Measurements from ENCODE around the gene C12orf42.

C12orf42 gene

GRCh38 chr12:103505371-103506236, 9.8 kb upstream of the C12orf42 start:
- Mint-ChIP-seq H3K9me3 (no peaks in the 10 kb centered on the region), H3K27me3 (peaks cover 10% of the 10 kb centered on the region), H3K4me3 (peak overlapping the region; percentile 43), H3K36me3 (ENCODE audit: low read depth) (no peaks in the 10 kb centered on the region), H3K27ac (peak overlapping the region; percentile 76), H3K4me1 (ENCODE audit: low read depth) (peaks cover 39% of the 10 kb centered on the region)

DNA sequence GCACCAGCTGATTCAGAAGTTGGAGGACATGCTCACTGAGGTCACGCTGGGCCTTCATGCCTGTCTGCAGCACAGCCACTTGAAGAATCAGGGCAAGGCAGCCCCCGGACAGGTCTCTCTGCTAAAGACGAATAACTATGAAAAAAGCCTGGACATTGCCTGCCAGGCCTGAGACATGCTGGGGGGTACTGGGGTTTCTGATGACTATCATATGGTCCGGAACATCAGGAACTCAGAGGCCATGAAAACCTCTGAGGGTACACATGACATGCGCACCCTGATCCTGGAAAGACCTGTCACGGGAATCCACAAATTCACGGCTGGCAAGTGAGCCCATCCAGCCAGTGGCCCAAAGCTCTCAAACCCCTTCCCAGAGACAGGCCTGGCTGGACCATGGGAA, 8.8 kb upstream of the C12orf42 start:
- Mint-ChIP-seq H3K4me3 (no peak overlapping the region), H3K27me3 (peaks cover 9% of the 10 kb centered on the region), H3K36me3 (ENCODE audit: low read depth) (no peaks in the 10 kb centered on the region), H3K9me3 (no peaks in the 10 kb centered on the region), H3K27ac (peak overlapping the region; percentile 76), H3K4me1 (ENCODE audit: low read depth) (peaks cover 41% of the 10 kb centered on the region)

GRCh38 chr12:103503546-103504480, 8.0 kb upstream of the C12orf42 start:
- Mint-ChIP-seq H3K27ac (no peak overlapping the region), H3K9me3 (no peaks in the 10 kb centered on the region), H3K4me1 (ENCODE audit: low read depth) (peaks cover 48% of the 10 kb centered on the region), H3K36me3 (ENCODE audit: low read depth) (no peaks in the 10 kb centered on the region), H3K4me3 (no peak overlapping the region), H3K27me3 (peaks cover 9% of the 10 kb centered on the region)

DNA sequence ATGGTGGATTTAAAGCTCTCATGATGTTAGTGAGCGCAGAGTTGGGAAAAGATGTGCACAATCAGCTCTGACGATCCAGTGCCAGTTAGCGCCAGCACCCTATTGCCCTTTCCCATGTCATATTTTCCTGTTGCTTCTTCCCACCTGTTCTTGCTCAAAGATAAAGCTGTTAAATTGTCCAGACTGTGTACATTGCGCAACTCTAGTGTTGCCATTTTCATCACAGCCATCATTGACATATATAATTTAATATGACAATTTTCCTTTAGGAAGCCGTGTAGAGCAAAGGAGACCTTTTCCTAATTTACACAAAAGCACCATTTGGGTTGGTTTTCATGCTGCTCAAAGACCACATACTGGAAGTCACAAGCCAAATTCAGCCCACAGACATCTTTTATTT, 5.7 kb upstream of the C12orf42 start:
- H3K36me3 Mint-ChIP-seq (ENCODE audit: low read depth): no peaks in the 10 kb centered on the region
- peaks cover 57% of the 10 kb centered on the region for H3K4me1 Mint-ChIP-seq (ENCODE audit: low read depth)
- H3K27ac Mint-ChIP-seq: no peak overlapping the region
- peaks cover 7% of the 10 kb centered on the region for H3K9me3 Mint-ChIP-seq
- peaks cover 12% of the 10 kb centered on the region for H3K27me3 Mint-ChIP-seq
- H3K4me3 Mint-ChIP-seq: no peak overlapping the region

- peaks cover 17% of the 10 kb centered on the region for H3K27me3 Mint-ChIP-seq
- peaks cover 7% of the 10 kb centered on the region for H3K9me3 Mint-ChIP-seq
- peak overlapping the region; percentile 17 for H3K4me3 Mint-ChIP-seq
- H3K36me3 Mint-ChIP-seq (ENCODE audit: low read depth): no peaks in the 10 kb centered on the region
- H3K4me1 Mint-ChIP-seq (ENCODE audit: low read depth): peaks cover 51% of the 10 kb centered on the region
- H3K27ac Mint-ChIP-seq: peak overlapping the region; percentile 77
Measured at GRCh38 chr12:103499571-103499970, 3.8 kb upstream of the C12orf42 start.

DNA sequence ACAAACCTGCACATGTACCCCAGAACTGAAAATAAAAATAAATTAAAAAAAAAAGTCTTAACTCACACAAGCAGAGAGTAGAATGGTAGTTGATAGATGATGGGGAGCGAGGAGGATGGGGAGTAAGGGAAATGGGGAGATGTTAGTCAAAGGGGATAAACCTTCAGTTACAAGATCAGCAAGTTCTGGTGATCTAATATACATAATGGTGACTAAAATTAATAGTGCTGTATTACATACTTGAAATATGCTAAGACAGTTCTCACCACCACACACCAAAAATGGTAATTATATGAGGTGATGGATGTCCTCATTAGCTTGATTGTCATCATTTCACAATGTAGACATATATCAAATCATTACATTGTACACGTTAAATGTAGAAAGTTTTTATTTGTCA, 3.2 kb upstream of the C12orf42 start:
- Mint-ChIP-seq H3K27me3 (peaks cover 23% of the 10 kb centered on the region), H3K9me3 (peaks cover 7% of the 10 kb centered on the region), H3K4me1 (ENCODE audit: low read depth) (peaks cover 51% of the 10 kb centered on the region), H3K4me3 (peak overlapping the region; percentile 17), H3K36me3 (ENCODE audit: low read depth) (no peaks in the 10 kb centered on the region), H3K27ac (peak overlapping the region; percentile 77)

DNA sequence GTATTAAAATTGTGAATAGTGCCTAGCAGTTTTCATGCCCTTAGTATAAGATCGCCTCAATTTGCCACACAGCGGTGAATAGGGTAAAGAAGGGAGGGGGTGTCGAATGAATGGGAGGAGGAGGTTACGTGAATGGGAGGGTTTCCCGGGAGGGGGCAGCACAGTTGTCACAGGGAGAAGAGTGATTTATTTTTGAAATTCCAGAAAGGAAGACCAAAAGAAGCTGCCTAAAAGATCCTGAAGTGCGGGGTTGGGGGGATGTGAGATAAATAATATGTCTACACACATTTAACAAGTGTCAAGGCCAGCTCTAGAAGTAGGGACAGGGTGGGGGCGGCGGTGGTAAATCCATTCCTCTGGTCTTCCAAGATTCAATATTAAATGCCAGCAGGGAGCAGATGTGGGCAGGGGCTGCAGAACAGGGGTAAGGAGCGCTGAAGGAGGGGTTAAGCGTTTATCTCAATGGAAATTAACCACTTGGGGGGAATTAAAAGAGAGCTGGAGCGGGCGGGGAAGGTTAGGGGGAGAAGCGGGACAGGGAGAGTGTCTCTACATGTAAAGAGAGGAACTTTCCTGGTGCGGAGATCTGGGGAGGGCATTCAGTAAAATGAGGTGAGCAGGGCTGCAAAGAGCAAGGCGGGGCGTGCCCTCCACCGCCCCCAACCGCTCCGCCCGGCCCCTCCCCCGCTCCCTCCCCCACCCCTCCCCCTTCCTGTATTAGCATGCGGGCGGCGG, 867 bp downstream of the C12orf42 start:
- H3K27me3 Mint-ChIP-seq: peaks cover 36% of the 10 kb centered on the region
- H3K27ac Mint-ChIP-seq: peak overlapping the region; percentile 61
- peaks cover 52% of the 10 kb centered on the region for H3K4me1 Mint-ChIP-seq (ENCODE audit: low read depth)
- H3K36me3 Mint-ChIP-seq (ENCODE audit: low read depth): no peaks in the 10 kb centered on the region
- H3K4me3 Mint-ChIP-seq: peak overlapping the region; percentile 72
- peaks cover 14% of the 10 kb centered on the region for H3K9me3 Mint-ChIP-seq

DNA sequence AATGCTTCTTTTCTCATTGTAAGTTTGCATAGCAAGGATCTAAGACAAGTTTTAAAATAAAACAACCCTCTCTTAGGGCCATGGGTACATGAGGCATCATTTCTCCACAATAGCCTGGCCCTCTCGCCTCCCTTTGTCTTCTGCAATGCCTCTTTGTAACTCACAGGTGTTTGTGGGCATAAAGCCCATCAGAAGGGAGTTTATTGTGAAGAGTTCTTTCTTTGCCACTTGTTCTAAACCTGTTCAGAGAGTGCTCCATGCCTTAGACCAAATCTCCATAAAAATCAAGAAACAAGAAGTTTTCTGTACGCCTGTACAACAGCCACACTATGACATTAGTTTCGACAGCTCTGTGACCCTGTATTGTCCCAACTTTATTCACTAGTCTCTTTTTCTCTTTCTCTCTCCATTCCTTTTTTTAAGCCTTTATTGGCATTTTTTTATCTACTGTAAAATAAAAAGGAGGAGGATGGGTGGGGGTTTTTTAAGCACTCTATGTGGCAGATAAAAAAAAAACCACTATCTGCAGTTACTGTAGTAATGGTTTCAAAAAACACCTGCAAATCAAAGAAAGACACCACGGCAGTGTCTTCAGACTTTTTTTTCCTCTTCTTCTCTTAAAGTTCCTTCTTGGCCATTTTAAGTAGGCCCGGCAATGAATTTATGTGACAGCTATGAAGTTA, 1.6 kb downstream of the C12orf42 start:
- H3K36me3 Mint-ChIP-seq (ENCODE audit: low read depth): no peaks in the 10 kb centered on the region
- H3K4me1 Mint-ChIP-seq (ENCODE audit: low read depth): peaks cover 45% of the 10 kb centered on the region
- H3K4me3 Mint-ChIP-seq: peak overlapping the region; percentile 72
- peaks cover 14% of the 10 kb centered on the region for H3K9me3 Mint-ChIP-seq
- peak overlapping the region; percentile 61 for H3K27ac Mint-ChIP-seq
- H3K27me3 Mint-ChIP-seq: peaks cover 36% of the 10 kb centered on the region

- H3K4me1 Mint-ChIP-seq (ENCODE audit: low read depth): peaks cover 38% of the 10 kb centered on the region
- peaks cover 5% of the 10 kb centered on the region for H3K36me3 Mint-ChIP-seq (ENCODE audit: low read depth)
- peaks cover 17% of the 10 kb centered on the region for H3K9me3 Mint-ChIP-seq
- H3K27ac Mint-ChIP-seq: no peak overlapping the region
- peaks cover 40% of the 10 kb centered on the region for H3K27me3 Mint-ChIP-seq
- H3K4me3 Mint-ChIP-seq: no peak overlapping the region
Measured at GRCh38 chr12:103493199-103493598, 2.6 kb downstream of the C12orf42 start.

- Mint-ChIP-seq H3K4me3 (peak overlapping the region; percentile 63), H3K4me1 (ENCODE audit: low read depth) (peaks cover 5% of the 10 kb centered on the region), H3K27me3 (no peaks in the 10 kb centered on the region), H3K9me3 (peaks cover 10% of the 10 kb centered on the region), H3K27ac (no peak overlapping the region), H3K36me3 (ENCODE audit: low read depth) (no peaks in the 10 kb centered on the region)
Measured at GRCh38 chr12:103482365-103482764, 13.4 kb downstream of the C12orf42 start.

- Mint-ChIP-seq H3K27me3 (no peaks in the 10 kb centered on the region), H3K4me1 (ENCODE audit: low read depth) (peaks cover 8% of the 10 kb centered on the region), H3K27ac (no peak overlapping the region), H3K36me3 (ENCODE audit: low read depth) (no peaks in the 10 kb centered on the region), H3K4me3 (no peak overlapping the region), H3K9me3 (peaks cover 9% of the 10 kb centered on the region)
Measured at GRCh38 chr12:103475073-103475472, 20.7 kb downstream of the C12orf42 start.

- Mint-ChIP-seq H3K4me1 (ENCODE audit: low read depth) (peaks cover 15% of the 10 kb centered on the region), H3K36me3 (ENCODE audit: low read depth) (no peaks in the 10 kb centered on the region), H3K4me3 (no peak overlapping the region), H3K9me3 (no peaks in the 10 kb centered on the region), H3K27ac (no peak overlapping the region), H3K27me3 (no peaks in the 10 kb centered on the region)
Measured at GRCh38 chr12:103470664-103471063, 25.1 kb downstream of the C12orf42 start.

DNA sequence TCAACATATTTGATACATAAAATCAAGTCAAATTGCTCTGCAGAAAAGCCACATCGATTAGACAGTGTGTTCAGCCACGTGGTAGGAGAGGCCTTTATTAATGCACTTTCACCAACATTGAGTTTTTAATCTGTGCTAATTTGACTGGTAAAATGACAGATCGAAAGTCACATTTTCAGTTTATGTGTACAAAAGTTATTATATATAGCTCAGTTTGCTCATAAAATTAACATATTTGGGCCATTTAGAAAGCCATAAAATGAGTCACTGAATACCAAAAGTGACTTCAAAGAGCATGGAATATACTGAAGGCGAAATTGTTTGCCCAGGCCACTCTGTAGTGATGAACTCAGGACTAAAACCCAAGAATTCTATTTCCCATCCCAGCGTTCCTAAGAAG, 26.0 kb downstream of the C12orf42 start:
- Mint-ChIP-seq H3K4me3 (no peak overlapping the region), H3K27ac (peak overlapping the region; percentile 32)

GRCh38 chr12:103468837-103469236, 26.9 kb downstream of the C12orf42 start:
- H3K4me3 Mint-ChIP-seq: no peak overlapping the region
- no peak overlapping the region for H3K27ac Mint-ChIP-seq
- H3K9me3 Mint-ChIP-seq: peaks cover 7% of the 10 kb centered on the region
- peaks cover 15% of the 10 kb centered on the region for H3K4me1 Mint-ChIP-seq (ENCODE audit: low read depth)
- H3K36me3 Mint-ChIP-seq (ENCODE audit: low read depth): no peaks in the 10 kb centered on the region
- no peaks in the 10 kb centered on the region for H3K27me3 Mint-ChIP-seq

More for the DNA sequence above, 26.0 kb downstream of the C12orf42 start:
- no peaks in the 10 kb centered on the region for H3K9me3 Mint-ChIP-seq
- H3K36me3 Mint-ChIP-seq (ENCODE audit: low read depth): no peaks in the 10 kb centered on the region
- H3K27me3 Mint-ChIP-seq: no peaks in the 10 kb centered on the region
- H3K4me1 Mint-ChIP-seq (ENCODE audit: low read depth): peaks cover 15% of the 10 kb centered on the region

Measured in stimulated activated naive CD8-positive, alpha-beta T cell treated with anti-CD3 and anti-CD28 coated beads, Interleukin-15, Interleukin-2, amounts not matched to agents 100 ng/mL and 50 ng/mL, for 24 hours (primary cell).